DMS53 treated with DMSO at 0.1 percent for 48 hours (cell line): ENCODE results near the gene MSLN.

Experiments used
- DNase-seq: peaks from one replicate; lab custom pipeline; 2025; ENCODE audit not compliant: unreplicated experiment; lab: John Stamatoyannopoulos, UW

Gene MSLN

DNA sequence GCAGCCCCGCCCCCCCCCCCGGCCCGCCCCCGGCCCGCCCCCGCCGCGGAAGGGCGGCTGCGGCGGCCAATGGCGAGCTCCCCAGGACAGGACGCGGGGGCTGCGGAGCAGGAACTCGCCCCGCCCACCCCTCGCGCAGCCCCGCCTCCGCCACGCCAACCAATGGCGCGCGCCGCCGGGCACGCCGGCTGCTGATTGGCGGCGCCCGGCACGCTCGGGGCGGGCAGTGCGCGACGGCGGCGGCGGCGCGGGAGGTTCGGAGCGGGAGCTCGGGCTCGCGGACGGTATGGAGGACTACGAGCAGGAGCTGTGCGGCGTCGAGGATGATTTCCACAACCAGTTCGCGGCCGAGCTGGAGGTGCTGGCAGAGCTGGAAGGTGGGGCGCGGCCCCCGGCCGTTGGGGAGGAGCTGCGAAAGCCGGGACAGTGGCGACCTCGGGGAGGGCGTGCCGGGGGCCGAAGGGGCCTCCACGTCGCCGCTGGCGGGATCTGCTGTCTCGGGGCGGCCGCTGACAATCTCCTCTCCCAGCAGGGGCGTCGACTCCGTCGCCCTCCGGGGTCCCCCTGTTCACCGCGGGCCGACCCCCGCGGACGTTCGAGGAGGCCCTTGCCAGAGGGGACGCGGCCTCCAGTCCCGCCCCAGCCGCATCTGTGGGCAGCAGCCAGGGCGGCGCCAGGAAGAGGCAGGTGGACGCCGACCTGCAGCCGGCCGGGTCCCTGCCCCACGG is 28.0 kb downstream of the MSLN start, which contains the start of gene CHTF18:
CHTF18 (plus strand) TSS at position 222 of the 728 bp plus-strand sequence; CDS start at position 287, 65 bp downstream.
- peak; percentile 44 for DNase-seq

DNA sequence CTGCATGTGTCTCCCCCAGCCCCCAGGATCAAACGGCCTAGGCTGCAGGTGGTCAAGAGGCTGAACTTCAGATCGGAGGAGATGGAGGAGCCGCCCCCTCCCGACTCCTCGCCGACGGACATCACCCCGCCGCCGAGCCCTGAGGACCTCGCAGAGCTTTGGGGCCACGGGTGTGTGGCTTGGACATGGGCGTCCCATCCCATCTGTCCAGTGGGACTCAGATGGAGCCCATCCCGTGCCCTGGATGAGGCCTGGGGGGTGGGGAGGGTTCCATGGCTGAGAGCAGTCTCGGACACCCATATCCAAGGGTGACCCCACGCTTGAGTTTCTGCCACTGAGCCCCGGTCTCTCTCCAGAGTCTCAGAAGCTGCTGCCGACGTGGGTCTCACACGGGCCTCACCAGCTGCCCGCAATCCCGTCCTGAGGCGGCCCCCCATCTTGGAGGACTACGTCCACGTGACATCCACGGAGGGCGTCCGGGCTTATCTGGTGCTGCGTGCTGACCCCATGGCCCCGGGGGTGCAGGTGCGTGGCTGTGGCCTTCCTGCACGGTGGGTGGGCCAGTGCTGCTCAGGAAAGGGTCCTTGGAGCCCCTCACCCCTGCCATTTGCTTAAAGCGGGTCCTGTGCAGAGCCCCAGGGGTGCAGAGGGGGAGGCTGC is 28.8 kb downstream of the MSLN start:
- no peak for DNase-seq

DNA sequence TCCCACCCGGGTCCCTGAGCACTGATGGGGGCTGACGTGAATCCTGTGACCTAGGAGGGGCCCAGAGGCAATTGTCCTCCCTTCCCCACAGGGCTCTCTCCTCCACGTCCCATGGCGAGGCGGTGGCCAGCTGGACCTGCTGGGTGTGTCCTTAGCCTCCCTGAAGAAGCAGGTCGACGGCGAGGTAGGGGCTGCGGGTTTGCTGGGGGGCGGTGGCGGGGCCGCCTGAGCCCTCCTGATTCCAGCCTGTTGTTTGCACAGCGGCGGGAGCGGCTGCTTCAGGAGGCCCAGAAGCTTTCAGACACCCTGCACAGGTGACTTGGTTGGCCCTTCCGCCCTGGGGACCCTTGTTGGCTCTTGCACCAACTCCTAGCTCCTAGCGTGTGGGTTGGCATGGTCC is 29.6 kb downstream of the MSLN start:
- no peak for DNase-seq

DNA sequence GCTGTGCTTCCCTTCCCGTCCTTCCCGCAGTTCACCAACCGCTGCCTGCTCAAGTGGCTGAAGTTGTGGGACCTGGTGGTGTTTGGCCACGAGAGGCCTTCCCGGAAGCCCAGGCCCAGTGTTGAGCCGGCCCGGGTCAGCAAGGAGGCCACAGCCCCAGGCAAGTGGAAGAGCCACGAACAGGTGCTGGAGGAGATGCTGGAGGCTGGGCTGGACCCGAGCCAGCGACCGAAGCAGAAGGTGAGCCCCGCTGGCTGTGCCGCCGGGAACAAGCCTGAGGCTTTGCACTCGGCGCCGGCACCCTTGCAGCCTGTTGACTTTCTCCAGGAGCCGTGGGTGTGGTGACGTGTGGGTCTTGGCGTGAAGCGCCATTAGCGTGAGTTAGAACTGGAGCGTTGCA is 30.6 kb downstream of the MSLN start:
- no peak for DNase-seq

DNA sequence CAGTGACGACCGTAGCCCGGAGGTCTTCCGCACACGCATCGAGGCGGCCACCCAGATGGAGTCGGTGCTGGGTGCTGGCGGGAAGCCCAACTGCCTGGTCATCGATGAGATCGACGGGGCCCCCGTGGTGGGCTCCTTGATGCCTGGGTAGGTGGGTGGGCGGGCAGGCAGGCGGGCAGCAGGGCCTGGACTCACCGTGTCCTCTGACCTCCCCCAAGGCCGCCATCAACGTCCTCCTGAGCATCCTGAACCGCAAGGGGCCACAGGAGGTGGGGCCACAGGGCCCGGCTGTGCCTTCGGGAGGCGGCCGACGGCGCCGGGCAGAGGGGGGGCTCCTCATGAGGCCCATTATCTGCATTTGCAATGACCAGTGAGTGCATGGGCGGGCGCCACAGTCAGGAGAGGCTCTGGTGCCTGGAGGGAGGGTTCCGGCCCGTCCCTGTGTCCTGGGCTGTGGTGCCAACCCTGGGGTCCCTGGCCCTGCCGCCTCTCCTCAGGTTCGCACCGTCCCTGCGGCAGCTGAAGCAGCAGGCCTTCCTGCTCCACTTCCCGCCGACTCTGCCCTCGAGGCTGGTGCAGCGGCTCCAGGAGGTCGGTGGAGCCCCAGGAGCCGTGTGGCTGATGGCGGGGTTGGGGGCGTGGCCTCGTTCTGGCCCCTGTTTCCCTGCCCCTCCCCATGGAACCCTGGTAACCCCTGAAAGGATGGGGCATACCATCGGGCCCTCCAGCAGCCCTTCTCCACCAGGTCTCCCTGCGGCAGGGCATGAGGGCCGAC is 31.9 kb downstream of the MSLN start:
- DNase-seq: no peak

DNA sequence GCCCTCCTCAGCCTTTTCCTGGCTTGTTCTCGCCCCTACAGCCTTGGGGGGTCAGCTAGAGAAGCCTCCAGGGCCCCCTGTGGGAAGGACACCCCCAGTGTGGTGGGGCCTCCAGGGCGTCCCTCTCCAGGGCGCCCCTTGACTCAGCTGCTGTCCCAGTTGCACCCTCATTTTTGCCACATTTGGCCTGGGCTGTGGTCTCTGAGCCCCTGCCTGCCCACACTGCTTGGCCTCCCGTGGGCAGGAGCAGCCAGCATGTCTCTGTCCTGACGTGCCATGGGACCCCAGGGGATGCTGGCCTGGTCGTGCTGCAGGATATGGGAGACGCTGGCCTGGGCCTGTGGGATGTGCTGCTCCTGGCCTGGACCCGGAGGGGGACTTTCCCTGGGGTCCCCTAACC is 32.9 kb downstream of the MSLN start:
- DNase-seq: no peak

DNA sequence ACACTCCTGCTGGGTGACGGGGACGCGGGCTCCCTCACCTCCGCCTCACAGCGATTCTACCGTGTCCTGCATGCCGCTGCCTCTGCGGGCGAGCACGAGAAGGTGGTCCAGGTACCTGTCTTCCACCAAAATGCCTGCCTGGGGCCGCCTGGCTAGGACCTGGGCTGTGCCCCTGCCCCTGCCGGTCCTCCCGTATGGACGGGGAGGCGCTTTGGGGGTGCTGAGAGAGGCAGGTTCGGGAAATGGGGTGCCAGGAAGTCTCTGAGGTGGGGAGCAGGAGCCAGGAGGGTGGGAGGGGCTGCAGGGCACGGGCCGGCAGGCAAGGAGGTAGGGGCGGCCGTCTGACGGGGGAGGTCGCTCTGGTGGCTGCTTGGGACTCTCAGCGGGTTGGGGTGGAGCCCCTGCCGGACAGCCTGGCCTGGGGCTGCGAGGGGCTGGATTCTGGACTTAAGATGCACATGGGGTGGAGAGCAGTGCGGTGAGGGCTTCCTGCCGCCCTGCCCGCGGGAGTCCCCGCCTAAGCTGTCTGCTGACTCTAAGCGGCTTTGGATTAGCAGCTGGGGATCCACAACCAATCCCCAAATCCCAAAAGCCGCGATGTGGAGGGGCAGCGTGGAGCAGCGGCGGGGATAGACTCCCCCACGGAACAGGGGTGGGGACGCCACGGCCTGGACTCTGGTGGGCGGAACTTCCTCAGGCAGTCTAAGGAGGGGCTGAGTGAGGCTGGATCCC is 33.7 kb downstream of the MSLN start:
- no peak for DNase-seq

DNA sequence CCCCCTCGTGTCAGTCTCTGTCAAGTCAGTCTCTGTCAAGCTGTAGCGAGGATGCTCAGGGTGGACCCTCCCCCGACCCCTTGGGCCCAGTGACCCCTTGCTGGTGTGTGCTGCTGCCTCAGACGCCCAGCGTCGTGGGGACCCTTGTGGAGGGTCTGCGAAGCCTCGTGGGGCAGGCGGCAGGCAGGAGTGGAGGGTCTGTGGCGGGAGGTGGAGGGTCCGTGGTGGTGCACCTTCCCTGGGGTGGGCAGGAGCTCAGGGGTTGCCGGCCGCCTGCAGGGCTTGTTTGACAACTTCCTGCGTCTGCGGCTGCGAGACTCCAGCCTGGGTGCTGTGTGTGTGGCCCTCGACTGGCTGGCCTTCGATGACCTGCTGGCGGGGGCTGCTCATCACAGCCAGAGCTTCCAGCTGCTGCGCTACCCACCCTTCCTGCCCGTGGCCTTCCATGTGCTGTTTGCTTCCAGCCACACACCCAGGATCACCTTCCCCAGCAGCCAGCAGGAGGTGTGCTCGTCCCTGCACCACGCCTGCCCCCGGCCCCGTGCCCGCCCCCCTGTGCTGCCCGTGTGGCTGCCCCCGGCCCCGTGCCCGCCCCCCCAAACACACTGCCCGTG is 34.4 kb downstream of the MSLN start:
- peak; percentile 21 for DNase-seq

DNA sequence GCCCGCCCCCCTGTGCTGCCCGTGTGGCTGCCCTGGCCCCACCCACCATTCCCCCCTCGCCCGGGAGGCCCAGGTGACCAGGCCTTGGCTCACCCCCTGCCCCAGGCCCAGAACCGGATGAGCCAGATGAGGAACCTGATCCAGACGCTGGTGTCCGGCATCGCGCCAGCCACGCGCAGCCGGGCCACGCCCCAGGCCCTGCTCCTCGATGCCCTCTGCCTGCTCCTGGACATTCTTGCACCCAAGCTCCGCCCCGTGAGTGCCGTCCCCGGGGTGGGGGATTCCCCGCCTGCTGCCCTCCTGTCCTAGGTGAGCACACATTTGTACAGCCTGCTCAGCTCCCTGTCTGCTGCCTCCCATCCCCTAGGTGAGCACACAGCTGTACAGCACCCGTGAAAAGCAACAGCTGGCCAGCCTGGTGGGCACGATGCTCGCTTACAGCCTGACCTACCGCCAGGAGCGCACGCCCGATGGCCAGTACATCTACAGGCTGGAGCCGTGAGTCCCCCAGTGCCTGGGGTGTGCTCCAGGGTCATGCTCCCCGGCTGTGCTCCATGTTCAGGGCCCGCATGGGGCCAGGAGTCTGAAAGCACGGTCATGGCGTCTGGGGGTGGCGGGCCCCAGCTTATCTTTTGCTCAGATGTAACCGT is 35.2 kb downstream of the MSLN start:
- DNase-seq: peak; percentile 20

DNA sequence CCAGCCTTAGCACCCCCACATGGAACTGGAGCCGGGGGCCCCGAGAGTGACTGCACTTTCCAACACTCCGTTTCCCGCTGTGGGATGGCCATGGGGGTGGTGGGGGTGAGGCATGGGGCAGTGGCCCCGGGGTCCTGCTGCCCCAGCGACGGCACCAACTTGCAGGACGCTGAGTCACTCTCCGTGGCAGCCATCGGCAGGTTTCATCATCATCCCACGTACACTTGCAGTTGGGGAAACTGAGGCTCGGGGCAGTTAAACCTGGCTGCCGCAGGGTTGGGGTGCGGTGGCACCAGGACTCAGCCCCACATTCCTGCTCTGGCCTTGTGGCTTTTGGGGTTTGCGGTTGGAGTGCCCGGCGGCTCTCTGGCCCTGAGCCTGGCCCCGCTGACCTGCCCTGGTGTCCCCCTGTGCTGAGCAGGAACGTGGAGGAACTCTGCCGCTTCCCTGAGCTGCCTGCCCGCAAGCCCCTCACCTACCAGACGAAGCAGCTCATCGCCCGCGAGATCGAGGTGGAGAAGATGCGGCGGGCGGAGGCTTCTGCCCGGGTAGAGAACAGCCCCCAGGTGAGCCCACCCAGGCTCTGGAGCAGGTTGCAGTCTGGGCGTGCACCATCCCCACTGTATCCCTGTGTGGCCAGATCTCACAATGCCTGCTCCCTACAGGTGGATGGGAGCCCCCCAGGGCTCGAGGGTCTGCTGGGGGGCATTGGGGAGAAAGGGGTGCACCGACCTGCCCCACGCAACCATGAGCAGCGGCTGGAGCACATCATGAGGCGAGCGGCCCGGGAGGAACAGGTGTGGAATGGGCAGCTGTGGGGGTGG is 36.0 kb downstream of the MSLN start:
- DNase-seq: no peak

DNA sequence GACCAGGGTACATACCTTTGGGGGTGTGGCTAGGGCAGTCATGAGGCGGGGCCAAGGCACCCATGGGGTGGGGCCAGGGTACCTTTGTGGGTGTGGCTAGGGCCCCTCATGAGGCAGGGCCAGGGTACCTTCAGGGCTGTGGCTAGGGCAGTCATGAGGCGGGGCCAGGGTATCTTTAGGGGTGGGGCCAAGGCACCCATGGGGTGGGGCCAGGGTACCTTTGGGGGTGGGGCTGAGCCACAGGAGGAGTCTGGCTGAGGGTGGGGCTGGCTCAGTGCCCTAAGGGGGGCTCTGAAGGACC is 36.5 kb downstream of the MSLN start:
- DNase-seq: no peak

DNA sequence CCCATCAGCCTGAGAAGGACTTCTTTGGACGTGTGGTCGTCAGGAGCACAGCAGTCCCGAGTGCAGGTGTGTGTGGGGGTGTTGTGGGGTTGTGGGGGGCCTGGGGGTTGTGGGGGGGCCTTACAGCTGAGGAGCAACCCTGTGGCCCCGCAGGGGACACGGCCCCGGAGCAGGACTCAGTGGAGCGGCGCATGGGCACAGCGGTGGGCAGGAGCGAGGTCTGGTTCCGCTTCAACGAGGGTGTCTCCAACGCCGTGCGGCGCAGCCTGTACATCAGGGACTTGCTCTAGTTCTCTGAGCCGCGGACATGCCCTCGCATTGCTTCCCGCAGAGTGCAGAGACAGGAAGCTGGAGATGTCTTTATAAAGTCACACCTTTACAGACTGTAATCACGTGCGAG is 37.2 kb downstream of the MSLN start:
- DNase-seq: no peak

DNA sequence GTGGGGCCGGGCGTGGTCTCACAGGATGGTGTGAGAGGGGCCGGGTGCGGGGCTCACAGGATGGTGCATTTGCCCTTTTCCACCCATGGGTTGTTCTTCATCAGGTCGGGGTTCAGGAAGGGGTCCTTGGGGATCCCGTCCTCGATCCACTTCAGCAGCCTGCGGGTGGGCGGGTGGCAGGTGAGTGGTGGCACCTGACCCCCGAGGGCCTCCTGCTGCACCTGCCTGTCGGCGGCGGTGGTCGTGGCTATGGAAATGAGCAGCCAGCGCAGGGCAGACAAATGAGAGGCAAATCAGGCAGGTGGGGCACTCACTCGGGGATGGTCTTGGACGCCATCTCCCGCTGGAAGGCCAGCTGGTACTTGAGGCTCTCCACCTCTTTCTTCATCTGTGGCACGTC is 38.1 kb downstream of the MSLN start:
- DNase-seq: no peak

DNA sequence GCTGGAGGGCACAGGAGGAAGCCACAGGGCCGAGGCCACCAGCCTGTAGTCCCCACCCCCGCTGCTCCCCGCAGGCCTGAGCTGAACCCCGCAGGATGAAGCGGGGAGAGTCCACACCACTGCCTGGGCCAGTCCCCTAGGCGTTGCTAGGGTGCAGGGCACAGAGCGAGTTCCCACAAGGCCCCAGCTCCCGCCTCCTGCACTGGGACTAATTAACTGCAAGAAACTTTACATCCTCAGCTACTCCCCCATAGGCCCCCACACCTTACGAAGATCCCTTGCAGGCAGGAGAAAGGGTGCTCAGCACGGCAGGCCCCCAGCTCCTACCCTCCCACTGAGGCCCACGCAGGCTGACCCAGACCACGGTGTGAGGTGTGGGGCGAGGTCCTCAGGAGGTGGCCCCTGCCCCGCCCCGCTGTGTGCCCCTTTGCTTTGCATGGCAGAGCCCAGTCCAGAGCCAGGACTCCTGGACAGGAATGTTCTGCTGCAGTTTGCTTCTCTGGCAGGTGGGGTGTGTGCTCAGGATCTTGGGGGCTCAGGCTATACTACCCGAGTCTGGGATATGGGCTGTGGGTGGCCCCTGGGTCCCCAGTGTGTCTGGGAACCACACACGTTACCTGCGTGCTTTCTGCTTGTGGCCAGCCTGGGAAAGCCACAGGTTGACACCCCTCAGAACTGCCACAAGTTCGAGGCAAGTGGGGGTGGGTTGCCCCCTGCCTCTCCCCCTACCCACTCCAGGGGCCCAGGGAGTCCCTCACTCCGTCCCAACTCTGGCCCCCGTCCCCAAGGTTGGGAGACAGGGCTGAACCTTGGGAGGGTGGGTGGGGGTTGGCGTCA is 38.8 kb downstream of the MSLN start:
- no peak for DNase-seq

DNA sequence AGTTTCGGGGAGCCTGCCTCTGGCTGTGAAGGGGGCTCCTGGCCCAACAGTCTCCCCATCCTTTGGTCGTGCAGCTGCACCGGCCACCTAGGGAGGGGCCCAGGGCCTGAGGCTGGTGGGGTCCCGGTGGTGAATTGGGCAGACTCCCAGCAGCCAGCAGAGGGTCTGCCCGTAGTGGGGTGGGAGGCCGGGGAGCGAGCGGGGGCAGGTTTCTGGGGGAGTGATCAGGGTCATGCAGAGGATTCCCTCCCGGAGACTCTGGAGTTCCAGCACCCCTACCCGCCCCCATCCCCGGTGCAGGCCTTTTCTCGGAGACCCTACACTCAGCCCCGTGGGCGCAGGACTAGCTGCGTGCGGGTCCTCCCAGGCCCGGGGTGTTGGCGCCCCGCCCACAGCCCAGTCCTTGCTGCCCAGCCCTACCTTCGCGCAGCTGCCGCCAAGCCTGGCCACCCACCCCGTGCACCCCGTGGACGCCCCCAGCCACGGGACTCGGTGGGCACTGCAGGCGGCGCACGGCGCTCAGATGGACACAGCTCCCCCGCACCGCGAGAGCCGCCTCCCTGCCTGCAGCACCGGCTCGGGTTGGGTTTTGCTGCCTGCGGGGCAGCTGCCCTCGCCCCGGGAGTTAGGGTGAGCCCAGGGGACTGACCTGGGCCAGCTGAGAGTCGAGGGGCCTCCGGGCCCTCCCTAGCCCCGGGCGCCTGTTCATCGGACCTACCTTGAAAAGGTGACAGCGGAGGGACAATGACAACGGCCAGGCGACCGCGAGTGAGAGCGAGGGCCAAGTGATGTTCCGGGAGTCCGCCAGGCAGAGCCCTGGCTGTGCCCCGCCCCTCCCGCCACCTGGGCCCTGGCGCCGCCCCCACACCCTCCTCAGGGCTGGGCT is 39.7 kb downstream of the MSLN start, which contains the start of gene GNG13:
GNG13 (minus strand) TSS at position 787 of the 886 bp plus-strand sequence. CDS start 1,657 bp downstream, outside the sequence.
- DNase-seq: no peak

DNA sequence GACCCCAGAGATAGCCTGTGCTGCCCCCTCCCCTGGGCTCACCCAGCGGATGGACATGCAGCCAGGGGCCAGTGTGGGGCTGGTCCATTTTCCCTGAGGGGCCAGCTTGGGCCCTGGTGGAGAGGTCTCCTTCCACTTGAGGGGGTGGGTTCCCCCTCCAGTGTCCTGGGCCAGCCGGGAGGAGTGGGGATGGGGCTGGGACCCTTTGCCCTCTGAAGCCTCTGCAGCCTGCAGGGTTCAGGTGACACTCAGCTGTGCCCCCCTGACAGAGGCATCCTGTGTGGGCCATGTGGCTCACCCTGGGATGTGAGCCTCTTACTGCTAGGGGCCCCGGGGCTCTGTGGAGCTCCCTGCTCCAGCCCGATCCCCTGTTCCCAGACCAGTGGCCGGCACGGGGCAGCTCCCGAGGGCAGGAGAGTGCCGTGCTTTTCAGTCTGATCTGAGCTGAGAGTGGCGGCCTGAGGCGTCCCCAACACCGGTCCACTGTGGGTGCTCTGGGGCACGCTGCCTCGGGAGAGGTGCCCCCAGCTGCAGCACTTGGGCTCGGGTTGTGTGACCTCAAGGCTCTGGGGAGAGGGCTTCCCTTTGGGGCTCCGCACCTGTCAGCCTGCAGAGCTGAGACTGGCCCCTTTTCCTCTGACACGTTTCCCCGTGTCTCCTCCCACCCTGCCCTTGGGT is 40.4 kb downstream of the MSLN start:
- no peak for DNase-seq
